ENCODE data around the gene HECTD4.

DNA sequence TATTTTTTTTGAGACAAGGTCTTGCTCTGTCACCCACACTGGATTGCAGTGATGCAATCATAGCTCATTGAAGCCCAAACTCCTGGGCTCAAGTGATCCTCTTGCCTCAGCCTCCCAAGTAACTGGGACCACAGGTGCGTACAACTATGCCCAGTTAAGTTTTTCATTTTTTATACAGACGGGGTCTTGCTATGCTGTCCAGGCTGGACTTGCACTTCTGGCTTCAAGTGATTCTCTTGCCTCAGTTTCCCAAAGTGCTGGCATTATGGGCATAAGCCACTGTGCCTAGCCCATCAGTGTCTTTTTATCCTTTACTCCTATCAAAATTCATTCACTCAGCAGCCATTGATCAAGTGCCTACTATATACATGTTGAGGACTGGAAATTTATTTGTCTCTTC is 45.5 kb upstream of the HECTD4 start:
- TF ChIP-seq, protein P1, sequence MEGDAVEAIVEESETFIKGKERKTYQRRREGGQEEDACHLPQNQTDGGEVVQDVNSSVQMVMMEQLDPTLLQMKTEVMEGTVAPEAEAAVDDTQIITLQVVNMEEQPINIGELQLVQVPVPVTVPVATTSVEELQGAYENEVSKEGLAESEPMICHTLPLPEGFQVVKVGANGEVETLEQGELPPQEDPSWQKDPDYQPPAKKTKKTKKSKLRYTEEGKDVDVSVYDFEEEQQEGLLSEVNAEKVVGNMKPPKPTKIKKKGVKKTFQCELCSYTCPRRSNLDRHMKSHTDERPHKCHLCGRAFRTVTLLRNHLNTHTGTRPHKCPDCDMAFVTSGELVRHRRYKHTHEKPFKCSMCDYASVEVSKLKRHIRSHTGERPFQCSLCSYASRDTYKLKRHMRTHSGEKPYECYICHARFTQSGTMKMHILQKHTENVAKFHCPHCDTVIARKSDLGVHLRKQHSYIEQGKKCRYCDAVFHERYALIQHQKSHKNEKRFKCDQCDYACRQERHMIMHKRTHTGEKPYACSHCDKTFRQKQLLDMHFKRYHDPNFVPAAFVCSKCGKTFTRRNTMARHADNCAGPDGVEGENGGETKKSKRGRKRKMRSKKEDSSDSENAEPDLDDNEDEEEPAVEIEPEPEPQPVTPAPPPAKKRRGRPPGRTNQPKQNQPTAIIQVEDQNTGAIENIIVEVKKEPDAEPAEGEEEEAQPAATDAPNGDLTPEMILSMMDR (IDR thresholded peaks at IDR 0.05 in 8 of 11, conservative IDR thresholded peaks at IDR 0.05 in 3 of 11) = no peak
- TF ChIP-seq POLR2A (IDR thresholded peaks at IDR 0.05) = no peak
